ENCODE measurements around the gene SEMA3F.

GRCh38 chr3:50154840-50155490 lies at the start of gene SEMA3F:
- TF ChIP-seq CTCF (IDR thresholded peaks at IDR 0.05; ENCODE audit: low read depth, low read length, poor library complexity, severe bottlenecking) (no peak), EZH2phosphoT487 (IDR thresholded peaks at IDR 0.05; ENCODE audit: borderline replicate concordance, low read length) (no peak)
